GM18951 (cell line): ENCODE measurements around the gene PPP1R14D.

Source experiments
- POLR2A ChIP-seq: IDR thresholded peaks from 4 replicates; pipeline ENCODE4 v1.6.1; 2011; ENCODE audit warnings: mild to moderate bottlenecking; ENCODE audit not compliant: insufficient read length, insufficient read depth; ENCODE audit errors: extremely low read depth
- in situ Hi-C: fragments of 300-500 bp; cut with MboI; formaldehyde crosslinking; loops from one replicate; pipeline ENCODE4 v1.12.0; 2022; ENCODE audit warnings: low sequenced_read_pairs, mixed read lengths, inconsistent platforms; ENCODE audit not compliant: unreplicated experiment

Gene PPP1R14D

DNA sequence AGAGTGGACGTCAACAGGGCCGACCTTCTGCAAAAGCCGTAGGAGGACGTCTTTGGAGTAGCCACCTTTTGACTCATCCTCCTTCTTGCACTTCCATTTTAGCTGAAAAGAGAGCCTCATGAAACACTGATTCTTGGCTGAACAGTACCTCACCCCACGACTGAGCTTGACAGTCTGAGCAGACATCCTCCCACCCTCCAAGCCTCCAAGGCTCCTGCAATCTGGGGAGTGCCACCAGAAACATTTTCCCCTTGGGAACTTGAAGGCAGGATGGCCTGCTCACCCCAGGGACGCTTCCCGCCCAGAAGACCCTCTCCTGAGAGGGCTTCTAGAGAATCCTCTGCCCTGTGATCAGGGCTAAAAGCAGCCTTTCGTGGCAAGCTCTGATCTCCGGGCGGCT lies 53.5 kb downstream of the PPP1R14D start:
- no peak for TF ChIP-seq POLR2A
- in situ Hi-C loops, result no loop called here

DNA sequence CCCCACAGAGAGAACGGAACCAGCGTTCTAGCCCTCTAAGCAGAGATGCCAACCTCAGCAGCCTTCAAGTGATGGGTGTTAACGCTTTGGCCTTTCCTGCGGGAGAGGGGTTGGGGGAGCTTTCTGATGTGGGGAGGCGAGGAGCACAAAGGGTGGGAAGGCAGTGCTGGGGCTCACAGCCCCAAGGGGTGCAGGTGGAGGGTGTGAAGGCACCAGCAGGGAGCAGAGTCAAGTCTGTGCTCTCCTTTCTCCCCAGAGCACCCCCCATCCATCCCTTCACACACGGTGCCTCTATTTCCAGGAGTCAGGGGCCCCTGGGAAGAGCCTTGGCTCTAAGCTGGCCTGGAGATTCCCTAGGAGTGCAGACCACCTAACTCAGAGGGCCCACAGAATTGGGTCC lies 54.6 kb downstream of the PPP1R14D start:
- in situ Hi-C loops, result no loop called here

GRCh38 chr15:40773496-40773895 lies 55.0 kb downstream of the PPP1R14D start:
- no peak for TF ChIP-seq POLR2A
- in situ Hi-C loops, result no loop called here

More for the DNA sequence above, 54.6 kb downstream of the PPP1R14D start:
- TF ChIP-seq POLR2A, result no peak

DNA sequence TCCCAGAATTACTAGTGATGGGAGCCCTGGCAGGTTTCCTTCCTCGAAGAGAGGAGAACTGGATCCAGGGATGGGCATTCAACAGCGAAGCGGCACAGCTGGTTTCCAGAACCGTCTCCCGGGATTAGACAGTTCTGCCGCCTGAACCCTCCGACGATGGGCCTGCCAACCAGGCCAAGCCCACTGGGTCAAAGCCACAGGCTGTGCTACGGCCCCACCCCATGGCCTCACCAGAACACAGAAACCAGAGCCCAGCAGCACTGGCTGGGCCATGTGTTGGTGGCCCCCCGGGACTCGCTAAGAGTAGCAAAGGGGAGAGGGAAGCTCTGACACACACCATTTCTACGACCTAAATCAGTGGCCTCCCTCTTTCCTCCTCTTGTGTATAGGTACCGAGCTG lies 56.5 kb downstream of the PPP1R14D start:
- in situ Hi-C loops, result no loop called here
- no peak for TF ChIP-seq POLR2A

DNA sequence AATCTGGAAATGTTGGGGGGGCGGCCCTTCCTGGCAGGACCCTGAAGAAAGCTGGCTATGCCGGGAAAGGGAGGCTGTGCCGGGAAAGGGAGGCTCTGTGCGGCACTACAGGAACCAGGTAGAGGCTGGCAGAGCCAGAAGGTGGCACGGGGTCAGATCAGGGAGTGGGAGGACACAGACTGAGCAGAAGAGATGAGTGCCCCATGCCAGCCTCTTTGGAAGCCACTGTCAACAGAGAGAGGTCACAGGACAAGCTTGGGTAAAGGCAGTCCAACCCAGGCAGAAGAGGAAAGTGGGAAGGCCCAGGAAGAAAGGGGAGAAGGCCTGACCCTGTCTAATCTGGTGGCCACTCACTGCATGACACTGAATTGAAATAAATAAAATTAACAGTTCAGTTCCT lies 57.3 kb downstream of the PPP1R14D start:
- in situ Hi-C loops, result no loop called here
- TF ChIP-seq POLR2A, result no peak

DNA sequence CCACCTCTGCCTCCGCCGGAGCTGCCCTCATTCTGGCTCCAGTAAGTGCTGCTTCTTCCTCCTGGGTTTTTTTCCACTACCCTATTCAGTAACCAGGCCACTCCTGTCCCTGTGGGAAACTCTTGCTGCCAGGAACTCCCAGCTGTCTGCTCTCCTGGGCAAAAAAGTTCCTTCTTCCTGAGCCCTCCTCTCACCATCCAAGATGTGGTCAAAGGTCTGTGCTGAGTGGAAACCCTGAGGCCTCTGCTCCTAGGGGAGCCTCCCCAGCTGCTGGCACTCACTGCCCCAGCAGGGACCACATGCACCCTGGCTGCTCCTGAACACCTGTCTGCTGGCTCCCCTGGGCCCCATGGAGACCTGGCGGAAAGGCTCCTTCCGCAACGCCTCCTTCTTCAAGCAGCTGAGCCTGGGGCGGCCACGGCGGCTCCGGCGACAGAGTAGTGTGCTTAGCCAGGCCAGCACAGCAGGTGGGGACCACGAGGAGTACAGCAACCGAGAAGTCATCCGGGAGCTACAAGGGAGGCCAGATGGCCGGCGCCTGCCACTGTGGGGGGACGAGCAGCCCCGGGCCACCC lies 58.3 kb downstream of the PPP1R14D start:
- in situ Hi-C loops, result no loop called here
- no peak for TF ChIP-seq POLR2A

GRCh38 chr15:40769274-40770146 lies 59.0 kb downstream of the PPP1R14D start, which contains the start of gene C15orf62:
Gene C15orf62 (plus strand): TSS chr15:40769980. CDS start chr15:40770496, 516 bp downstream.
- in situ Hi-C loops, result no loop called here
- peak; percentile 31 for TF ChIP-seq POLR2A

DNA sequence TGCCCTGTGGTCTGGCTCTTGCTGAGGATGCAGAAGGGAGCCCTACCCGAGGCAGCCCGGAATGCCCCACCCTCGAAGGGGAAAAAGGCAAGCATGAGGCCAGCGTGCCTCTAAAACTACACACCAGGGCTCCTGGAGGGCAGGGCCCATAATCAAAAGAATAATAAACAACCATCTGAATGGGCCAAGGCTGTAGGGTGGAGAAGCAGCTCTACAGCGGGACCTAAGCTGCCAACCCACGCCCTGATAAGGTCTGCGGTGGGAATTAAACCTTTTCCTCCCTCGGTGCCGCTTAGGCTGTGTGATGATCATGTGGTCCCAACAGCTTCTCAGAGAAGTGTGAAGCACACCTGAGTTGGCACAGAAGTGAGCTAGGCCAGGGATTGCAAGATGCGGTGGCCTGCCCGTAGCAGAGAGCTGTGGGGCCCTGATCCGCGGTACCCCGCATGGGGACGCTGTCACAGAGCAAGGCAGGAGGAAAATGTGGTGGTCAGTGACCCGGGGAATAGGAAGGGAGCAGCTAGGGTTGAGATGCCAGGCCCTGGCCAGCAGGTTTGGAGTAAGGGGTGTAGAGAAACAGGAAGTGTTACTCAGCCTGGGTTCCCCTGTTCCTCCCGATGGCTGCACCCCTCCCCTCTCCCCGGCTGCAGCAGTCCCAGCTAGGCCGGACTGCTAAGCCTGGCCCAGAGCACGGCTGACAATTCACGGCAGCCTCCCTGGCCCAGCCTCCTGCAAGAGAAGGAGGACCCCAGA lies 59.8 kb downstream of the PPP1R14D start:
- TF ChIP-seq POLR2A, result no peak
- in situ Hi-C loops, result no loop called here

- no peak for TF ChIP-seq POLR2A
- in situ Hi-C loops, result no loop called here
Measured at GRCh38 chr15:40767838-40768500, 60.5 kb downstream of the PPP1R14D start.

DNA sequence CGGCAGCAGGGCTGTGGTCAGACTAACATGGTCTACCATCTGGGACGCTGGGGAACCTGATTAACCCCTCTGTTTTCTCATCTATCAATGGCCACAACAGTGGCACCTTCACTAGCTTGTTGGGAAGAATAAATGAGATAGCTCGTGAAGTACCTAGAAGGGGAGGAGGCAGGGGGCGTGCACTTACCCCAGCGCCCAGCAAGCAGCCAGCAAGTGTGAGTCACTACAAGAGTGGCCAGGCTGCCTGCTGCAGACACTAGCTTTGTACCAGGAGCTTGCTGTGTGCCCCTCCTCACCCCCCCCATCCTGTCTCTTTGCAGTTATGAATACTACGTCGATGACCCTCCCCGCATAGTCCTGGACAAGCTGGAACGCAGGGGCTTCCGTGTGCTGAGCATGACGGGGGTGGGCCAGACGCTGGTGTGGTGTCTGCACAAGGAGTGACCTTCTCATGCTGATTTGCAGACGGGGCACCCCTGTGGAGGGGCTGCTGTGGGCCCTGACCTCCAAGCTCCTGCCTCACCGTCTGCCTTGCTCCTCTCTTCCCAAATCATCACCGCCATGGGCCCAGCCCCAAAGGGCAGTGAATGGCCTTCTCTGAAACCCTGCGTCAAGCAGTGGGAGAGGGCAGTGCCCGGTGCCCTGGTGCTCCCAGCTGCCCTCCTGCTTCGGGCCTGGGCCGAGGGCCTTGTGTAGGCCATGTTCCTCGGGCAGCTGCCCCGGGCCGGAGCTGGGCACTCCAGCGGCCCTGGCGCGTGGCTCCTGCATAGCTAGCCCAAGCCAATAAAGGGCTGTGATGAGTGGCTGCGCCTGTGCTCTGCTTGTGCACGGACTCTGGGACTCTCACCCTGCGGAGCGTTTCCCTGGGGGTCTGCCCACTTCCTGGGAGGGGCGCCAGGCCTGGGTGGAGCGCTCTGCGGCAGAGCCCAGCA lies 61.3 kb downstream of the PPP1R14D start:
- in situ Hi-C loops, result no loop called here
- TF ChIP-seq POLR2A, result no peak

- in situ Hi-C loops, result no loop called here
Measured at GRCh38 chr15:40766194-40766815, 62.2 kb downstream of the PPP1R14D start.

More at GRCh38 chr15:40766194-40766815, 62.2 kb downstream of the PPP1R14D start:
- no peak for TF ChIP-seq POLR2A
